Right lobe of liver (tissue), 4 donors: Measurements from ENCODE around the gene ARHGAP32.

ENCODE experiments used
- POLR2A ChIP-seq: fragments of 450-650 bp; IDR thresholded peaks from one replicate; pipeline ENCODE4 v1.6.1; 2017; ENCODE audit warnings: antibody characterized with exemption, mild to moderate bottlenecking
- TF ChIP-seq, protein P1 (sequence below), 4 donors: fragments of 200-600 bp in 3 of 4; fragments of 450-650 bp in 1 of 4; IDR thresholded peaks; one replicate each; pipeline versions ENCODE4 v1.5.1 to v1.8.0; 2016 to 2022; ENCODE audit warnings: antibody characterized with exemption in 4 of 4, mild to moderate bottlenecking in 2 of 4
- donor health status: DM: no; HTN: no; CAD: no.
- donor health status: DM: no; HTN: no; CAD: no.
- donor health status: DM: no; HTN: yes; CAD: no.

DNA sequence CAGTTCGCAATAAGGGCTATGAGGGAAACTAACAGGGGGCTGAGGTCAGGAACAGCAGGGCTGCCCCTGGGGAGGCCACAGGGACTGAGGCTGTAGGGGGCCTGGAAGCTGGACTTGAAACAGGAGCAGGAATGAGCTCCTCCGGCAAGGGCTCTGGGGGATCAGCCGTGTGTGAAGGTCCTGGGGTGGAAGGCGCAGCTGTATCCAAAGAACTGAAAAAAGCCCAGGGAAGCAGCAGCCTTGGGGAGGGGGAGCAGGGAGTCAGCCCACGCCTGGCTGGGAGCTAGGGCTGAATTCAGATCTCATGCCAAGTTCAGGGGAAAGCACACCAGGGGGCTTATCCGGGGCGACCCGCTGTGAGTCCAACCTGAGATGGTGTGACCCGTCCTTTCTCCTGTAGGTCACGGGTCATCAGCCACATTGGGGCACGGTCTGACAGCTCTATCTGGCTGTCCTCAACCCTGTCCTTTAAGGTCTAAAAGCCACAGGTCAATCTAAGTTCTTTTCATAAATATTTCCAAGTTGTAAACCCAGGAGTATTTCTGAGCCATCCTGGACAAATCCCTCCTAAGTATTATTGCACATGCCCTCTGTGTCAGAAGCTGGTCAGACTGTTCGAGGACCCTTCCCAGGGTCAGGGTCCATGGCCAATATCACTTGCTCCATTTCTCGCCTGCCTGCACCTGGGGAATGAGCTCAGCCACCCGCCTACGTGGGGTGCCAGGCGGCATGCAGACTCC lies 267.4 kb downstream of the ARHGAP32 start:
- TF ChIP-seq, protein P1, sequence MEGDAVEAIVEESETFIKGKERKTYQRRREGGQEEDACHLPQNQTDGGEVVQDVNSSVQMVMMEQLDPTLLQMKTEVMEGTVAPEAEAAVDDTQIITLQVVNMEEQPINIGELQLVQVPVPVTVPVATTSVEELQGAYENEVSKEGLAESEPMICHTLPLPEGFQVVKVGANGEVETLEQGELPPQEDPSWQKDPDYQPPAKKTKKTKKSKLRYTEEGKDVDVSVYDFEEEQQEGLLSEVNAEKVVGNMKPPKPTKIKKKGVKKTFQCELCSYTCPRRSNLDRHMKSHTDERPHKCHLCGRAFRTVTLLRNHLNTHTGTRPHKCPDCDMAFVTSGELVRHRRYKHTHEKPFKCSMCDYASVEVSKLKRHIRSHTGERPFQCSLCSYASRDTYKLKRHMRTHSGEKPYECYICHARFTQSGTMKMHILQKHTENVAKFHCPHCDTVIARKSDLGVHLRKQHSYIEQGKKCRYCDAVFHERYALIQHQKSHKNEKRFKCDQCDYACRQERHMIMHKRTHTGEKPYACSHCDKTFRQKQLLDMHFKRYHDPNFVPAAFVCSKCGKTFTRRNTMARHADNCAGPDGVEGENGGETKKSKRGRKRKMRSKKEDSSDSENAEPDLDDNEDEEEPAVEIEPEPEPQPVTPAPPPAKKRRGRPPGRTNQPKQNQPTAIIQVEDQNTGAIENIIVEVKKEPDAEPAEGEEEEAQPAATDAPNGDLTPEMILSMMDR (IDR thresholded peaks at IDR 0.05): no peak
- TF ChIP-seq POLR2A: no peak
